Breast epithelium (tissue), 3 donors: ENCODE measurements around the gene ABHD5.

ENCODE experiments used
- CTCF ChIP-seq, 3 donors: fragments of 450-650 bp; IDR thresholded peaks; one replicate each; pipeline ENCODE4 v1.5.1; 2016 to 2017; ENCODE audit warnings: antibody characterized with exemption in 3 of 3, mild to moderate bottlenecking in 3 of 3, moderate library complexity in 3 of 3
- POLR2A ChIP-seq: fragments of 450-650 bp; IDR thresholded peaks from one replicate; pipeline ENCODE4 v1.6.1; 2016; ENCODE audit warnings: antibody characterized with exemption, mild to moderate bottlenecking, moderate library complexity
- POLR2AphosphoS5 ChIP-seq, 3 donors: sonication (generic); formaldehyde crosslinking; IDR thresholded peaks; one replicate each; pipeline ENCODE4 v1.6.1; 2017; ENCODE audit warnings: antibody characterized with exemption in 3 of 3

GRCh38 chr3:43782541-43782940, 91.8 kb downstream of the ABHD5 start:
- TF ChIP-seq CTCF (IDR thresholded peaks at IDR 0.05) (no peak), POLR2AphosphoS5 (IDR thresholded peaks at IDR 0.05) (no peak), POLR2A (no peak)
